ENCODE results near the gene HOXD8. TPM values are rescaled to one million over a fixed set of nuclear protein-coding genes. Genes with fewer than 3 reads are reported as not detected.

HOXD8 gene
- total RNA-seq, 1 donor: 15.5 TPM

- no peak overlapping the region for H3K4me3 ChIP-seq (ENCODE audit: low read depth, low read length)
- no peak for DNase-seq (ENCODE audit: low read depth)
- no peak for TF ChIP-seq CTCF (IDR thresholded peaks at IDR 0.05; ENCODE audit: insufficient read depth, low read depth, low read length)
Observed at GRCh38 chr2:176175709-176176607, 46.5 kb downstream of the HOXD8 start.

GRCh38 chr2:176177580-176178037 is 48.1 kb downstream of the HOXD8 start:
- peak overlapping the region; percentile 54 for H3K4me3 ChIP-seq (ENCODE audit: low read depth, low read length)
- DNase-seq (ENCODE audit: low read depth): no peak
- no peak for TF ChIP-seq CTCF (IDR thresholded peaks at IDR 0.05; ENCODE audit: insufficient read depth, low read depth, low read length)

GRCh38 chr2:176178038-176178756 is 48.7 kb downstream of the HOXD8 start:
- peak overlapping the region; percentile 54 for H3K4me3 ChIP-seq (ENCODE audit: low read depth, low read length)
- TF ChIP-seq CTCF (IDR thresholded peaks at IDR 0.05; ENCODE audit: insufficient read depth, low read depth, low read length): no peak
- DNase-seq (ENCODE audit: low read depth): peak; percentile 31

- no peak for TF ChIP-seq CTCF (IDR thresholded peaks at IDR 0.05; ENCODE audit: insufficient read depth, low read depth, low read length)
- H3K4me3 ChIP-seq (ENCODE audit: low read depth, low read length): peak overlapping the region; percentile 54
- DNase-seq (ENCODE audit: low read depth): peak; percentile 33
Observed at GRCh38 chr2:176178757-176179295, 49.3 kb downstream of the HOXD8 start.

GRCh38 chr2:176181551-176181950 is 52.0 kb downstream of the HOXD8 start:
- H3K4me3 ChIP-seq (ENCODE audit: low read depth, low read length): no peak overlapping the region
- no peak for TF ChIP-seq CTCF (IDR thresholded peaks at IDR 0.05; ENCODE audit: insufficient read depth, low read depth, low read length)
- DNase-seq (ENCODE audit: low read depth): no peak

Small RNA genes lying within 50 kb of the gene (small RNA-seq; reads per million reads assigned to genes)
- gene MIR10B: 8,447 reads per million, percentile 100 among the genes with 10 or more reads in this experiment

Other genes with a start within 250 kb of the HOXD8 start
- gene LNPK, start 127.4 kb upstream of the HOXD8 start, total RNA-seq: 30.9 and 48.8 TPM in 2 replicates
- gene EVX2, start 45.7 kb upstream of the HOXD8 start, total RNA-seq: under 0.01 TPM in 1 of 2 replicates, not detected in the other
- 0.43 TPM in 1 of 2 replicates, not detected in the other for gene HOXD13, start 37.0 kb upstream of the HOXD8 start, total RNA-seq
- not detected in 2 replicates for gene HOXD12, start 29.9 kb upstream of the HOXD8 start, total RNA-seq
- gene HOXD11, start 22.4 kb upstream of the HOXD8 start, total RNA-seq: 26.4 and 42.3 TPM in 2 replicates
- gene HOXD10, start 12.9 kb upstream of the HOXD8 start, total RNA-seq: 39.9 and 58.7 TPM in 2 replicates
- gene HOXD9, start 7.0 kb upstream of the HOXD8 start, total RNA-seq: 10.6 and 11.2 TPM in 2 replicates
- gene HOXD4, start 21.8 kb downstream of the HOXD8 start, total RNA-seq: 5.5 and 7.8 TPM in 2 replicates
- 14.5 and 21.6 TPM in 2 replicates for gene HOXD3, start 27.6 kb downstream of the HOXD8 start, total RNA-seq
- gene HOXD1, start 59.0 kb downstream of the HOXD8 start, total RNA-seq: under 0.01 and 0.32 TPM in 2 replicates
- 12.2 and 16.8 TPM in 2 replicates for gene MTX2, start 139.7 kb downstream of the HOXD8 start, total RNA-seq